H1 (cell line): Measurements from ENCODE around the gene MRPL43. TPM values are rescaled to one million over a fixed set of nuclear protein-coding genes. Genes with fewer than 3 reads are reported as not detected.
A peak's percentile ranks its signal among the peaks of the same experiment; 100 is the strongest.

Source experiments
- CTCF ChIA-PET: fragments of 300-600 bp; sonication (Branson Sonifier 250); formaldehyde crosslinking; loops from one replicate; lab custom pipeline; 2021; ENCODE audit not compliant: partially characterized antibody; lab: Charles Lee
- POLR2A ChIA-PET: fragments of 300-600 bp; sonication (Branson Sonifier 250); formaldehyde crosslinking; loops from one replicate; lab custom pipeline; 2021; ENCODE audit warnings: inconsistent platforms; ENCODE audit not compliant: partially characterized antibody; lab: Charles Lee
- DNase-seq, 2 experiments: peaks; one replicate each; pipeline versions ENCODE4 v3.0.0 to v3.0.0-alpha.2; 2010 to 2022; ENCODE audit warnings: low spot score in 2 of 2, low read depth in 1 of 2, mixed read lengths in 1 of 2
- FAIRE-seq: peaks from 2 replicates; lab custom pipeline; 2011; peaks lifted over from hg19 to GRCh38; lab: Jason Lieb, UNC
- H2AFZ ChIP-seq: 2 replicates; pipeline ENCODE4 v1.8.1; 2012; ENCODE audit warnings: low read length, inconsistent platforms
- H2AK5ac ChIP-seq: 2 replicates; pipeline ENCODE4 v1.6.1; 2013; ENCODE audit warnings: low read depth, low read length
- H2BK120ac ChIP-seq: replicated peaks from 2 replicates; pipeline ENCODE3; 2013; ENCODE audit warnings: low read depth, low read length, inconsistent platforms
- H2BK12ac ChIP-seq: 2 replicates; pipeline ENCODE4 v1.6.1; 2013; ENCODE audit warnings: low read depth, low read length
- H2BK15ac ChIP-seq: 2 replicates; pipeline ENCODE4 v1.6.1; 2013; ENCODE audit warnings: low read length
- H2BK20ac ChIP-seq: 2 replicates; pipeline ENCODE4 v1.6.1; 2013; ENCODE audit warnings: low read length
- H2BK5ac ChIP-seq: 2 replicates; pipeline ENCODE4 v1.6.1; 2013; ENCODE audit warnings: low read depth, low read length
- H3K14ac ChIP-seq: 2 replicates; pipeline ENCODE4 v1.6.1; 2013; ENCODE audit warnings: inconsistent platforms; ENCODE audit not compliant: insufficient read length
- H3K18ac ChIP-seq: 2 replicates; pipeline ENCODE4 v1.6.1; 2013; ENCODE audit warnings: low read length; ENCODE audit errors: extremely low read depth
- H3K23ac ChIP-seq: 2 replicates; pipeline ENCODE4 v1.6.1; 2013; ENCODE audit warnings: inconsistent platforms; ENCODE audit not compliant: insufficient read length
- H3K23me2 ChIP-seq: 2 replicates; pipeline ENCODE4 v1.6.1; 2013; ENCODE audit warnings: low read depth, low read length
- H3K27ac ChIP-seq: 2 replicates; pipeline ENCODE4 v1.6.1; 2011; ENCODE audit warnings: low read depth, low read length, inconsistent platforms
- H3K27me3 ChIP-seq, 4 experiments: replicated peaks in 1 of 4; 1 replicate in 1 of 4; 2 replicates in 3 of 4; pipeline versions ENCODE4 v1.6.1 to v1.8.1; 2011 to 2013; ENCODE audit warnings: low read length in 3 of 4, mild to moderate bottlenecking in 3 of 4, inconsistent platforms in 2 of 4, mixed read lengths in 2 of 4, moderate library complexity in 1 of 4; ENCODE audit not compliant: control insufficient read depth in 3 of 4, insufficient read depth in 3 of 4; ENCODE audit errors: extremely low read depth in 1 of 4
- H3K36me3 ChIP-seq, 4 experiments: 2 replicates each; pipeline versions ENCODE4 v1.6.1 to v1.8.1; 2011 to 2013; ENCODE audit warnings: mild to moderate bottlenecking in 4 of 4, low read length in 3 of 4, moderate library complexity in 2 of 4, control low read depth in 1 of 4, inconsistent platforms in 1 of 4; ENCODE audit not compliant: insufficient read depth in 4 of 4, control insufficient read depth in 2 of 4
- H3K4ac ChIP-seq: replicated peaks from 2 replicates; pipeline ENCODE3; 2013; ENCODE audit warnings: low read length, low read depth, mixed read lengths, inconsistent platforms; ENCODE audit not compliant: insufficient read length
- H3K4me1 ChIP-seq, 4 experiments: replicated peaks in 1 of 4; 1 replicate in 1 of 4; 2 replicates in 3 of 4; pipeline versions ENCODE4 v1.6.1 to v1.8.1; 2011 to 2013; ENCODE audit warnings: low read length in 3 of 4, inconsistent platforms in 2 of 4, mixed read lengths in 1 of 4; ENCODE audit not compliant: insufficient read depth in 4 of 4, control insufficient read depth in 3 of 4
- H3K4me2 ChIP-seq, 2 experiments: 2 replicates each; pipeline versions ENCODE4 v1.6.1 to v1.8.1; 2011 to 2013; ENCODE audit warnings: low read depth in 2 of 2, low read length in 2 of 2, control low read depth in 1 of 2, inconsistent platforms in 1 of 2, mild to moderate bottlenecking in 1 of 2; ENCODE audit not compliant: insufficient read depth in 1 of 2
- H3K4me3 ChIP-seq, 4 experiments: fragments of 200-600, 300-600 bp in 1 of 4; sonication (generic), shearing (Covaris generic), sonication (Bioruptor Twin) in 1 of 4; 2 replicates each; pipeline versions ENCODE4 v1.5.1 to v1.8.1; 2011 to 2016; ENCODE audit warnings: low read length in 4 of 4, low read depth in 3 of 4, control low read depth in 2 of 4, inconsistent platforms in 2 of 4, mild to moderate bottlenecking in 2 of 4, mixed read lengths in 1 of 4, moderate library complexity in 1 of 4; ENCODE audit not compliant: insufficient read depth in 2 of 4; ENCODE audit errors: extremely low read depth in 1 of 4
- H3K56ac ChIP-seq: replicated peaks from 2 replicates; pipeline ENCODE3; 2013; ENCODE audit warnings: low read depth, mild to moderate bottlenecking, mixed read lengths, low read length, inconsistent platforms; ENCODE audit not compliant: insufficient read length
- H3K79me1 ChIP-seq: 2 replicates; pipeline ENCODE4 v1.6.1; 2013; ENCODE audit warnings: low read depth, low read length, control low read depth
- H3K79me2 ChIP-seq, 2 experiments: 2 replicates each; pipeline versions ENCODE4 v1.6.1 to v1.8.1; 2012 to 2013; ENCODE audit warnings: low read length in 2 of 2, mild to moderate bottlenecking in 2 of 2, inconsistent platforms in 1 of 2; ENCODE audit not compliant: insufficient read depth in 2 of 2, control insufficient read depth in 1 of 2
- H3K9ac ChIP-seq, 4 experiments: replicated peaks in 1 of 4; 1 replicate in 1 of 4; 2 replicates in 3 of 4; pipeline versions ENCODE4 v1.6.1 to v1.8.1; 2011 to 2013; ENCODE audit warnings: low read depth in 3 of 4, low read length in 3 of 4, control low read depth in 2 of 4, mild to moderate bottlenecking in 2 of 4, moderate library complexity in 2 of 4, inconsistent platforms in 1 of 4; ENCODE audit errors: extremely low read depth in 1 of 4
- H3K9me3 ChIP-seq, 2 experiments: 2 replicates each; pipeline versions ENCODE4 v1.6.1 to v1.8.1; 2012 to 2013; ENCODE audit warnings: mild to moderate bottlenecking in 2 of 2, moderate library complexity in 2 of 2, control low read depth in 1 of 2, inconsistent platforms in 1 of 2, low read depth in 1 of 2, low read length in 1 of 2, mixed read lengths in 1 of 2; ENCODE audit not compliant: insufficient read depth in 2 of 2
- H4K20me1 ChIP-seq, 2 experiments: replicated peaks in 1 of 2; 2 replicates each; pipeline versions ENCODE3 to v1.8.1; 2011 to 2013; ENCODE audit warnings: inconsistent platforms in 2 of 2, low read length in 2 of 2, mild to moderate bottlenecking in 1 of 2; ENCODE audit not compliant: insufficient read depth in 2 of 2, control insufficient read depth in 1 of 2
- H4K5ac ChIP-seq: 2 replicates; pipeline ENCODE4 v1.6.1; 2013; ENCODE audit warnings: low read length, low read depth, mixed read lengths, inconsistent platforms; ENCODE audit not compliant: insufficient read length
- H4K8ac ChIP-seq: 2 replicates; pipeline ENCODE4 v1.8.0; 2013; ENCODE audit warnings: mild to moderate bottlenecking, moderate library complexity, low read length, inconsistent platforms; ENCODE audit not compliant: insufficient read depth; ENCODE audit errors: extremely low read depth
- H4K91ac ChIP-seq: replicated peaks from 2 replicates; pipeline ENCODE3; 2013; ENCODE audit warnings: low read length, mixed read lengths, inconsistent platforms; ENCODE audit not compliant: insufficient read length
- BACH1 ChIP-seq: IDR thresholded peaks from 2 replicates; pipeline ENCODE4 v1.6.1; 2012; ENCODE audit warnings: low read length, improper control_type of control experiment
- CTCF ChIP-seq, 3 experiments: IDR thresholded peaks; 1 replicate in 2 of 3; 2 replicates in 1 of 3; pipeline versions ENCODE4 v1.5.1 to v1.6.1; 2011; ENCODE audit warnings: low read length in 3 of 3, mild to moderate bottlenecking in 3 of 3, inconsistent platforms in 2 of 3, low read depth in 1 of 3, moderate library complexity in 1 of 3; ENCODE audit not compliant: insufficient read depth in 1 of 3; ENCODE audit errors: control extremely low read depth in 1 of 3
- EGR1 ChIP-seq: IDR thresholded peaks from 2 replicates; pipeline ENCODE4 v1.6.1; 2011; ENCODE audit warnings: low read depth, low read length, borderline replicate concordance
- KDM4A ChIP-seq: IDR thresholded peaks from one replicate; pipeline ENCODE4 v1.7.1; 2012; ENCODE audit warnings: low read depth, mild to moderate bottlenecking, moderate library complexity, low read length, inconsistent platforms; ENCODE audit not compliant: severe bottlenecking
- PHF8 ChIP-seq: fragments of 200-600 bp; sonication (generic); conservative IDR thresholded peaks from 2 replicates; pipeline ENCODE4 v1.7.1; 2012; ENCODE audit warnings: low read depth, mild to moderate bottlenecking, inconsistent platforms, low read length, moderate library complexity
- POLR2A ChIP-seq, 2 experiments: IDR thresholded peaks; 1 replicate in 1 of 2; 2 replicates in 1 of 2; pipeline ENCODE4 v1.6.1; 2011; ENCODE audit warnings: low read depth in 2 of 2, low read length in 2 of 2, mild to moderate bottlenecking in 2 of 2; ENCODE audit errors: control extremely low read depth in 1 of 2
- RFX5 ChIP-seq: IDR thresholded peaks from 2 replicates; pipeline ENCODE4 v1.6.1; 2011; ENCODE audit warnings: low read depth, low read length, improper control_type of control experiment, borderline replicate concordance
- SIX5 ChIP-seq: IDR thresholded peaks from 2 replicates; pipeline ENCODE4 v1.6.1; 2011; ENCODE audit warnings: mild to moderate bottlenecking, low read depth, low read length
- ZNF274 ChIP-seq: IDR thresholded peaks from 2 replicates; pipeline ENCODE4 v1.7.0; 2012; ENCODE audit warnings: low read length, borderline replicate concordance; ENCODE audit errors: extremely low read depth
- WGBS, 2 experiments: shearing (Covaris generic) in 1 of 2; methylation state at CpG; one replicate each; pipeline versions ENCODE4 v1.1.6 to v1.1.7; 2013 to 2015; ENCODE audit warnings: low lambda C conversion rate in 2 of 2, mixed read lengths in 2 of 2, inconsistent platforms in 1 of 2, low coverage in 1 of 2, missing lambda C conversion rate in 1 of 2; ENCODE audit not compliant: insufficient replicate concordance in 2 of 2, insufficient coverage in 1 of 2, insufficient read length in 1 of 2; ENCODE audit errors: extremely low coverage in 1 of 2, missing lambda C conversion rate in 1 of 2; 5-methylcytosine and 5-hydroxymethylcytosine counted together
- polyA plus RNA-seq, 7 experiments: library from polyadenylated mRNA; depleted of rRNA in 3 of 7; stranded (reverse) in 5 of 7; unstranded in 2 of 7; fragments of >200 nt in 5 of 7; fragments of 200-250 nt in 2 of 7; gene quantifications; 1 replicate in 5 of 7; 2 replicates in 1 of 7; 4 replicates in 1 of 7; pipeline versions ENCODE4 v1.2.1 to v1.2.3, GENCODE V29; 2011 to 2013; ENCODE audit warnings: missing spikeins in 2 of 7, mixed read lengths in 2 of 7
- total RNA-seq: library from RNA; stranded (reverse); fragmentation: NEBNext Ultra II Directional; extraction: Animal tissue kit (Norgen Biotek cat#: 25700); gene quantifications from 2 replicates; pipeline ENCODE4 v1.2.1, GENCODE V29; 2021

Gene MRPL43
- total and polyA plus RNA-seq, 2 of the 8 experiments (the other 6 are each of a cell fraction or from before 2014, with no cell fraction given), result 74.1 to 149 TPM

DNA sequence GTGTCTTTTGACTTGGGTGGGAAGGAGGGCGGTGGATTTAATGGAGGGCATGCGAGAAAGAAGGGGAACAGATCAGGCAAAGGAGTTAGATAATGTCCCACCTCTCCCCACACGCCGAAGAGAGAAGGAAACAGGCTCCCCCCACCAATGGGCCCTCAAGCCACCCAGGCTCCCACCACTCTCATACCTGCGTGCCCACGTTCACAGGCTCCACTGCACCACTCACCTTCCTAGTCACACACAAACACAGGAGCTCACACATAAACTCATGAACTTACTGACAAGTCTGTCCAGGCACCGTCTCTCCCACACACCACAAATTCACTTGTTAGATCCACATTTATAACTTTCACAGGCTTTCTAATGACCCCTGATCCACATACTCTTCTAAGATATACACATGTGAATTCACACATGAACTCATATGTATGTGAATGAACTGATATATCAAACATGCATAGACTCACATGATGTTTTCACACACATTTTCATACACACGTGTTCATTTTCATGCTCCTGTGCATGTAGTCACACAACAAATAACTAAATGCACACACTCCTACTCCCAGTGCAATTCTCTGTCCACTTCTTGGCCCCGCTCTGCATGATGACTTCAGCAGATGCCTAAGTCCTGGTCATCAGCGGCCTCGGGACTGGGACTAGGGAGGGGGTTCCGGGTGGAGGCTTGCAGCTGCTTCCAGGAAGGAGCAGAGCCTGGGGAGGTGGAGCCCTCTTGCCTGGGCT, 13.8 kb upstream of the MRPL43 start:
- Histone ChIP-seq H3K23ac (no peak overlapping the region), H3K27ac (no peak overlapping the region), H3K79me2 (peaks cover 0 to 33% of the 10 kb centered on the region in 2 experiments; a peak in 2 of 4 replicates), H2BK15ac (peak overlapping the region; percentile 48; the same call in 1 of the 2 replicates), H2BK12ac (0 out of 2 replicates have a peak overlapping the region, but pooled peaks have one; percentile 46), H3K27me3 (no peaks in the 10 kb centered on the region), H4K5ac (no peak overlapping the region), H3K9me3 (no peaks in the 10 kb centered on the region), H2BK5ac (peak overlapping the region; percentile 64; the same call in 1 of the 2 replicates), H3K4ac (peak overlapping the region; percentile 76), H2BK20ac (no peak overlapping the region), H4K8ac (no peak overlapping the region), H3K14ac (no peak overlapping the region), H3K4me2 (peak overlapping the region; percentile 90 to 93), H4K20me1 (peaks cover 1 to 13% of the 10 kb centered on the region in 2 experiments), H2AFZ (no peak overlapping the region), H3K4me3 (peak overlapping the region in 2 of 4 experiments; percentile 76 to 90; a peak in 3 of 8 replicates), H3K23me2 (peaks cover 17% of the 10 kb centered on the region), H3K4me1 (peaks cover 4 to 24% (median 14%) of the 10 kb centered on the region in 4 experiments), H3K18ac (0 out of 2 replicates have a peak overlapping the region, but pooled peaks have one; percentile 24), H4K91ac (peak overlapping the region; percentile 26), H2AK5ac (no peak overlapping the region; the same call in 1 of the 2 replicates), H3K79me1 (peaks cover 6% of the 10 kb centered on the region; the same call in 1 of the 2 replicates), H3K9ac (peak overlapping the region in 2 of 4 experiments; percentile 88 to 89; a peak in 4 of 7 replicates), H3K36me3 (peaks cover 9 to 32% (median 23%) of the 10 kb centered on the region in 4 experiments; a peak in 7 of 8 replicates), H2BK120ac (no peak overlapping the region), H3K56ac (peak overlapping the region; percentile 17)
- POLR2A ChIA-PET, result interaction anchor here (1.4 to 12.6 kb wide), 3 partner anchors 8 to 12 kb away, joined by 3 to 143 read pairs (median 4); no protein-coding TSS in a partner anchor
- FAIRE-seq (no peak), DNase-seq (no peak)
- 81% methylated on average over 10 of the region's 12 CpGs; no CpG with 5 or more reads in 1 of the 2 experiments for WGBS, 2 experiments
- CTCF ChIA-PET, result interaction anchor here (0.9 to 26.8 kb wide), 6 partner anchors 6 to 121 kb away, joined by 3 to 464 read pairs (median 4); no protein-coding TSS in a partner anchor
- no peak for TF ChIP-seq POLR2A (IDR thresholded peaks at IDR 0.05; ENCODE audit: control extremely low read depth in 1 of 2, low read depth in 2 of 2, low read length in 2 of 2)
- TF ChIP-seq CTCF (IDR thresholded peaks at IDR 0.05; ENCODE audit: control extremely low read depth in 1 of 3, insufficient read depth in 1 of 3, low read depth in 1 of 3, low read length in 3 of 3), result no peak
- TF ChIP-seq EGR1, result no peak
- no peak for TF ChIP-seq SIX5
- no peak for TF ChIP-seq ZNF274
- TF ChIP-seq PHF8, result no peak
- TF ChIP-seq BACH1, result no peak
- no peak for TF ChIP-seq KDM4A
- TF ChIP-seq RFX5, result no peak
